ENCODE data around the gene CPA3.
A peak's percentile ranks its signal among the peaks of the same experiment; 100 is the strongest.

DNA sequence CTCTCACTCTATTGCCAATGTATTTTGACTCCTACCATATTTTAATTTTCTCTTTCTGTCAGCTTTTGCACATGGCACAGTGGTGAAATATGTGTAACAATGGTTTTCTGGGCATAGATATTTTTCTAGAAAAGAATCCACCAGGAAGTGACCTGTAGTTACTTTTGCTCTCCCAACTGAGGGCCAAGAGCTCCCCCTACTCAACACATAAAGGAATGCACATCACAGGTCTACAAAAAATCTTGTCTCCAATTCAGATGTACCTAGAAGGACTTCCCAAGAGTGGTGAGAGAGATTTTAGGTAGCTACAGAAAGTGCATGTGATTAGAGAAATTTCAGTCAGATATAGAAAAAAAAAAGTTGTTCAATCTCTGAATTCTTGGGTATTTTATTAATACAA, 15.6 kb downstream of the CPA3 start:
- TF ChIP-seq, protein P1, sequence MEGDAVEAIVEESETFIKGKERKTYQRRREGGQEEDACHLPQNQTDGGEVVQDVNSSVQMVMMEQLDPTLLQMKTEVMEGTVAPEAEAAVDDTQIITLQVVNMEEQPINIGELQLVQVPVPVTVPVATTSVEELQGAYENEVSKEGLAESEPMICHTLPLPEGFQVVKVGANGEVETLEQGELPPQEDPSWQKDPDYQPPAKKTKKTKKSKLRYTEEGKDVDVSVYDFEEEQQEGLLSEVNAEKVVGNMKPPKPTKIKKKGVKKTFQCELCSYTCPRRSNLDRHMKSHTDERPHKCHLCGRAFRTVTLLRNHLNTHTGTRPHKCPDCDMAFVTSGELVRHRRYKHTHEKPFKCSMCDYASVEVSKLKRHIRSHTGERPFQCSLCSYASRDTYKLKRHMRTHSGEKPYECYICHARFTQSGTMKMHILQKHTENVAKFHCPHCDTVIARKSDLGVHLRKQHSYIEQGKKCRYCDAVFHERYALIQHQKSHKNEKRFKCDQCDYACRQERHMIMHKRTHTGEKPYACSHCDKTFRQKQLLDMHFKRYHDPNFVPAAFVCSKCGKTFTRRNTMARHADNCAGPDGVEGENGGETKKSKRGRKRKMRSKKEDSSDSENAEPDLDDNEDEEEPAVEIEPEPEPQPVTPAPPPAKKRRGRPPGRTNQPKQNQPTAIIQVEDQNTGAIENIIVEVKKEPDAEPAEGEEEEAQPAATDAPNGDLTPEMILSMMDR (IDR thresholded peaks at IDR 0.05 in 2 of 3, conservative IDR thresholded peaks at IDR 0.05 in 1 of 3; ENCODE audit: borderline replicate concordance in 1 of 3, insufficient read depth in 1 of 3, low read depth in 2 of 3, low read length in 2 of 3): peak; percentile 20 to 45 (median 38); a peak in 4 of 6 replicates
- no peak for TF ChIP-seq POLR2A (IDR thresholded peaks at IDR 0.05; ENCODE audit: borderline replicate concordance, extremely low read depth, insufficient read depth, insufficient read length)
- TF ChIP-seq ZNF274 (IDR thresholded peaks at IDR 0.05; ENCODE audit: low read depth, low read length): no peak
- TF ChIP-seq RAD21 (IDR thresholded peaks at IDR 0.05; ENCODE audit: low read depth): peak; percentile 56
- TF ChIP-seq EZH2 (IDR thresholded peaks at IDR 0.05): no peak
- TF ChIP-seq EZH2phosphoT487 (IDR thresholded peaks at IDR 0.05; ENCODE audit: borderline replicate concordance): no peak
- TF ChIP-seq POLR2AphosphoS5 (IDR thresholded peaks at IDR 0.05; ENCODE audit: low read depth, low read length): no peak
- TF ChIP-seq, protein P2, sequence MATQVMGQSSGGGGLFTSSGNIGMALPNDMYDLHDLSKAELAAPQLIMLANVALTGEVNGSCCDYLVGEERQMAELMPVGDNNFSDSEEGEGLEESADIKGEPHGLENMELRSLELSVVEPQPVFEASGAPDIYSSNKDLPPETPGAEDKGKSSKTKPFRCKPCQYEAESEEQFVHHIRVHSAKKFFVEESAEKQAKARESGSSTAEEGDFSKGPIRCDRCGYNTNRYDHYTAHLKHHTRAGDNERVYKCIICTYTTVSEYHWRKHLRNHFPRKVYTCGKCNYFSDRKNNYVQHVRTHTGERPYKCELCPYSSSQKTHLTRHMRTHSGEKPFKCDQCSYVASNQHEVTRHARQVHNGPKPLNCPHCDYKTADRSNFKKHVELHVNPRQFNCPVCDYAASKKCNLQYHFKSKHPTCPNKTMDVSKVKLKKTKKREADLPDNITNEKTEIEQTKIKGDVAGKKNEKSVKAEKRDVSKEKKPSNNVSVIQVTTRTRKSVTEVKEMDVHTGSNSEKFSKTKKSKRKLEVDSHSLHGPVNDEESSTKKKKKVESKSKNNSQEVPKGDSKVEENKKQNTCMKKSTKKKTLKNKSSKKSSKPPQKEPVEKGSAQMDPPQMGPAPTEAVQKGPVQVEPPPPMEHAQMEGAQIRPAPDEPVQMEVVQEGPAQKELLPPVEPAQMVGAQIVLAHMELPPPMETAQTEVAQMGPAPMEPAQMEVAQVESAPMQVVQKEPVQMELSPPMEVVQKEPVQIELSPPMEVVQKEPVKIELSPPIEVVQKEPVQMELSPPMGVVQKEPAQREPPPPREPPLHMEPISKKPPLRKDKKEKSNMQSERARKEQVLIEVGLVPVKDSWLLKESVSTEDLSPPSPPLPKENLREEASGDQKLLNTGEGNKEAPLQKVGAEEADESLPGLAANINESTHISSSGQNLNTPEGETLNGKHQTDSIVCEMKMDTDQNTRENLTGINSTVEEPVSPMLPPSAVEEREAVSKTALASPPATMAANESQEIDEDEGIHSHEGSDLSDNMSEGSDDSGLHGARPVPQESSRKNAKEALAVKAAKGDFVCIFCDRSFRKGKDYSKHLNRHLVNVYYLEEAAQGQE (IDR thresholded peaks at IDR 0.05; ENCODE audit: low read depth): no peak
- TF ChIP-seq CEBPB (IDR thresholded peaks at IDR 0.05; ENCODE audit: low read depth): no peak
- TF ChIP-seq EGR1 (IDR thresholded peaks at IDR 0.05; ENCODE audit: low read depth): no peak
- TF ChIP-seq, protein P3, sequence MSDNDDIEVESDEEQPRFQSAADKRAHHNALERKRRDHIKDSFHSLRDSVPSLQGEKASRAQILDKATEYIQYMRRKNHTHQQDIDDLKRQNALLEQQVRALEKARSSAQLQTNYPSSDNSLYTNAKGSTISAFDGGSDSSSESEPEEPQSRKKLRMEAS (IDR thresholded peaks at IDR 0.05): no peak
- TF ChIP-seq ZFX (IDR thresholded peaks at IDR 0.05): no peak
- TF ChIP-seq, protein P4, sequence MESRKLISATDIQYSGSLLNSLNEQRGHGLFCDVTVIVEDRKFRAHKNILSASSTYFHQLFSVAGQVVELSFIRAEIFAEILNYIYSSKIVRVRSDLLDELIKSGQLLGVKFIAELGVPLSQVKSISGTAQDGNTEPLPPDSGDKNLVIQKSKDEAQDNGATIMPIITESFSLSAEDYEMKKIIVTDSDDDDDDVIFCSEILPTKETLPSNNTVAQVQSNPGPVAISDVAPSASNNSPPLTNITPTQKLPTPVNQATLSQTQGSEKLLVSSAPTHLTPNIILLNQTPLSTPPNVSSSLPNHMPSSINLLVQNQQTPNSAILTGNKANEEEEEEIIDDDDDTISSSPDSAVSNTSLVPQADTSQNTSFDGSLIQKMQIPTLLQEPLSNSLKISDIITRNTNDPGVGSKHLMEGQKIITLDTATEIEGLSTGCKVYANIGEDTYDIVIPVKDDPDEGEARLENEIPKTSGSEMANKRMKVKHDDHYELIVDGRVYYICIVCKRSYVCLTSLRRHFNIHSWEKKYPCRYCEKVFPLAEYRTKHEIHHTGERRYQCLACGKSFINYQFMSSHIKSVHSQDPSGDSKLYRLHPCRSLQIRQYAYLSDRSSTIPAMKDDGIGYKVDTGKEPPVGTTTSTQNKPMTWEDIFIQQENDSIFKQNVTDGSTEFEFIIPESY (IDR thresholded peaks at IDR 0.05; ENCODE audit: extremely low read depth, insufficient replicate concordance, low read length): no peak
